H7 (cell line): ENCODE measurements around the gene SFI1. TPM values are rescaled to one million over a fixed set of nuclear protein-coding genes. Genes with fewer than 3 reads are reported as not detected.
"Not testable (repeated sequence)": the region's sequence is repeated elsewhere in the genome, so short reads cannot be mapped to it uniquely, and the experiment has no call there.

Experiments used
- DNase-seq: peaks from one replicate; pipeline ENCODE4 v3.0.0; 2012
- H3K27me3 ChIP-seq: 2 replicates; pipeline ENCODE4 v1.6.0; 2011; ENCODE audit warnings: mild to moderate bottlenecking, low read length; ENCODE audit not compliant: control insufficient read depth, insufficient read depth
- H3K36me3 ChIP-seq: replicated peaks from 2 replicates; pipeline ENCODE4 v1.5.1; 2011; ENCODE audit warnings: low read length; ENCODE audit not compliant: control insufficient read depth, insufficient read depth
- H3K4me3 ChIP-seq: 2 replicates; pipeline ENCODE4 v1.5.1; 2011; ENCODE audit warnings: low read depth, mild to moderate bottlenecking, control low read depth, low read length, moderate library complexity; ENCODE audit not compliant: insufficient read depth
- total RNA-seq: library from RNA; depleted of rRNA; stranded (reverse); fragments of >200 nt; shearing (Covaris generic); gene quantifications from 2 replicates; pipeline ENCODE4 v1.2.3, GENCODE V29; 2014

SFI1 gene
- total RNA-seq, 1 experiment from 2014 or later, result 8.5 TPM

DNA sequence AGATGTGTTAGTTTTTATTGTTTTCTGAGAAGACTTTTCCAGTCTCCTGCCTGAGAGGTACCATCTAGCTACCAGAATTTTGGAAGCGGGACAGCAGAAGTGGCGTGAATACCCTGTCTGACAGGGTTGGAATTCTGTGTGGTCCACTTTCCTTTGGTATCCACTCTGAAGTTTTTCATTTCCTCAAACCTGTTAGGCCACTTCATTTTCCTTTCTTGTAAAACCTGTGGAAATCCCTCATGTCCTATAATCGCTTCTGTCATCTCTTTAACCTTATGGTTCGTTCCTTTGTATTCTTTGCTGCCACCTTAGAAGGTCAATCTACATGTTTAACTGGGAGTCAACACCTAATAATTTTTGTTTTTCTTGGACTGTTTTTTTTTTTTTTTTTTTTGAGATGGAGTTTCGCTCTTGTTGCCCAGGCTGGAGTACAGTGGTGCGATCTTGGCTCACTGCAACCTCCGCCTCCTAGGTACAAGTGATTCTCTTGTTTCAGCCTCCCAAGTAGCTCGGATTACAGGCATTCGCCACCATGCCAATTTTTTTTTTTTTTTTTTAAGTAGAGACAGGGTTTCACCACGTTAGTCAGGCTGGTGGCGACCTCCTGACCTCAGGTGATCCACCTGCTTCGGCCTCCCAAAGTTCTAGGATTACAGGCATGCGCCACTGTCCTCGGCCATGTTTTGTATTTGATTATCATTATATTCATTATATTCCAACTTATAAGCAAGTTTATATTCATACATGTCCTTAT is 7.1 kb downstream of the SFI1 start:
- no peaks in the 10 kb centered on the region for H3K27me3 ChIP-seq
- H3K4me3 ChIP-seq, result no peak overlapping the region
- no peak for DNase-seq
- no peaks in the 10 kb centered on the region for H3K36me3 ChIP-seq

DNA sequence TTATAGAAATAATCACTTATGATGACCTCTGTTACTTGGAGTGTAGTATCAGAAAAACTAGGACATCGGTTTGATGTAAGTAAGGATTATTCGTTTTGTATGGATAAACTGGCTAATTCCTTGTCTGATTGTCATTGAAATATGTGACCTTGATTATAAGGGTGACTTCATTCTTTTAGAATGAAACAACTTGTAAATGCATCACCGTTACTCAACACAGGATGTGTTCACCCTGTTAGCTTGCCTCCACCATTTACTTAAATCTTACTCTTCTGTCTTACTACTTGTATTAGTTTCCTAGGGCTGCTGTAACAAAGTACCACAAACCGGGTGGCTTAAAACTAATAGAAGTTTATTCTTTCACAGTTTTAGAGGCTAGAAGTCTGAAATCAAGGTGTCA is 7.9 kb downstream of the SFI1 start:
- DNase-seq, result no peak
- no peaks in the 10 kb centered on the region; the same call in 1 of the 2 replicates for H3K36me3 ChIP-seq
- no peak overlapping the region for H3K4me3 ChIP-seq
- H3K27me3 ChIP-seq, result no peaks in the 10 kb centered on the region

DNA sequence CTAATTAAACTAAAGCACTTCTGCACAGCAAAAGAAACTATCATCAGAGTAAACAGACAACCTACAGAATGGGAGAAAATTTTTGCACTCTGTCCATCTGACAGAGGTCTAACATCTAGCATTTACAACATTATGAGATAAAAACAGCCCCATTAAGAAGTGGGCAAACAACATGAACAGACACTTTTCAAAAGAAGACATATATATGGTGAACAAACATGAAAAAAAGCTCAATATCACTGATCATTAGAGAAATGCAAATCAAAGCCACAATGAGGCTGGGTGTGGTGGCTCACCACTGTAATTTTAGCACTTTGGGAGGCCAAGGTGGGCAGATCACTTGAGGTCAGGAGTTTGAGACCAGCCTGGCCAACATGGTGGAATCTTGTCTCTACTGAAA is 11.2 kb downstream of the SFI1 start:
- H3K36me3 ChIP-seq, H3K27me3 ChIP-seq, H3K4me3 ChIP-seq, DNase-seq: not testable (repeated sequence)

DNA sequence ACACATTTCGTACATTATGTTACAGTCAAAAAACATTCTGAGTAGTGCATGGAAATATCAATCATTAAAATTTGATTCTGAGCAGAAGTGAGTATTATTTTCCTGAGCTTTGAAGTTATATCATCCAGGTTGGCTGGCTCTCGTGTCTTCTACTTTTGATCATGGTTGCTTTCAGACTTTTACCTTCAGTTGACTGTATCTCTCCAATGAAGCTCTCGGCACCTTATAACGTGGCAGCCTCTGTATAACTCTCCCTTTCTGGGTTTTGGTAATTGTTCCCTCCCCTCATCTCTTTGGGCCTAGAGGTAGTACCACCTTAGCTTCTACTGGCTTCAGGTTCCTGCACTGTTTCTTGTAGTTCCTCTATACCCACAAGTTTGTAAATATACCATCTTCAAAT is 12.2 kb downstream of the SFI1 start:
- H3K36me3 ChIP-seq, result no peaks in the 10 kb centered on the region; the same call in 1 of the 2 replicates

DNA sequence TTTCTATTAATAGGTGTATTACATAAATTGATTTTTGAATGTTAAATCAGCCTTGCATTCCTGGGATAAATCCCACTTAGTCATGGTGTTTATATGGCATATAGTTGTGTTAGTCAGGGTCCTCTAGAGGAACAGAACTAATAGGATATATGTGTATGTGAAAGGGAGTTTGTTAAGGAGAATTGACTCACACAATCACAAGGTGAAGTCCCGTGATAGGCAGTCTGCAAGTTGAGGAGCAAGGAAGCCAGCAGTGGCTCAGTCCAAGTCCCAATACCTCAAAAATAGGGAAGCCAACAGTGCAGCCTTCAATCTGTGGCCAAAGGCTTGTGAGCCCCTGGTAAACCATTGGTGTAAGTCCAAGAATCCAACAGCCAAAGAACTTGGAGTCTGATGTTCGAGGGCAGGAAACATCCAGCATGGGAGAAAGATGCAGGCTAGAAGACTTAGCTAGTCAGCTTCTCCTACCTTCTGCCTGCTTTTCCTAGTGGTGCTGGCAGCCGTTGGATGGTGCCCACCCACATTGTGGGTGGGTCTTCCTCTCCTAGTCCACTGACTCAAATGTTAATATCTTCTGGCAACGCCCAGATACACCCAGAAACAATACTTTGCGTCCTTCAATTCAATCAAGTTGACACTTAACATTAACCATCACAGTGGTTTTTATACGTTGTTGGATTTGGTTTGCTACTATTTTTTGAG is 12.9 kb downstream of the SFI1 start:
- Histone ChIP-seq H3K36me3 (no peaks in the 10 kb centered on the region; the same call in 1 of the 2 replicates), H3K27me3 (no peaks in the 10 kb centered on the region), H3K4me3 (no peak overlapping the region)
- DNase-seq, result no peak

More for the DNA sequence above, 12.2 kb downstream of the SFI1 start:
- no peak for DNase-seq
- Histone ChIP-seq H3K27me3 (no peaks in the 10 kb centered on the region), H3K4me3 (no peak overlapping the region)

DNA sequence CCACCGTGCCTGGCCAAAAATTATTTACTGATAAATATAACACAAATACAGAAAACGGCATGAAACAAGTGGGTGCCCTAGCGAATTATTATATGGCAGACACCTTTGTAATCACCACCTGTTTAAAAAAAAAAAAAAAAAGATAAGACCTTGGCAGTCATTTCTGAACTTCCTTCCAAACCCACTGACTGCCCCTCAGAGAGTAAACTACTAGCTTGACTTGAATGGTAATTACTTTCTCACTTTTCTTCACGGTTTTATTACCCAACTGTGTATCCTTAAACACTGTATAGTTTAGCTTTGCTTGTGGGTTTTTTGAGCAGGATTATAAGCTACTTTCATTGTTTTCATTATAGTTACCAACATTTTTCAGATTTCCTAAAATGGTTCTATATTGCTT is 23.7 kb downstream of the SFI1 start:
- Histone ChIP-seq H3K4me3 (no peak overlapping the region), H3K27me3 (no peaks in the 10 kb centered on the region), H3K36me3 (no peaks in the 10 kb centered on the region)
- no peak for DNase-seq

DNA sequence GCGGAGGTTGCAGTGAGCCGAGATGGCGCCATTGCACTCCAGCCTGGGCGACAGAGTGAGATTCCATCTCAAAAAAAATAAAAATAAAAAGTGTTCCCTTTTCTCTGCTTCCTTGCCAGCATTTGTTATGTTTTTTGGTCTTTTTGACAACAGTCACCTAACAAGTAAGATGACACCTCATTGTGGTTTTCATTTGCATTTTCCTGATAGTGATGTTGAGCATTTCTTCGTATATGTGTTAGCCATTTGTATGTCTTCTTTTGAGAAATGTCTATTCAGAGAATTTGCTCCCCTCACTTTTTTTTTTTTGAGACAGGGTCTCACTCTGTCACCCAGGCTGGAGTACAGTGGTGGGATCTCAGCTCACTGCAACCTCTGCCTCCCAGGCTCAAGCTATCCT is 27.8 kb downstream of the SFI1 start:
- not testable (repeated sequence) for H3K4me3 ChIP-seq, H3K27me3 ChIP-seq, H3K36me3 ChIP-seq, DNase-seq

DNA sequence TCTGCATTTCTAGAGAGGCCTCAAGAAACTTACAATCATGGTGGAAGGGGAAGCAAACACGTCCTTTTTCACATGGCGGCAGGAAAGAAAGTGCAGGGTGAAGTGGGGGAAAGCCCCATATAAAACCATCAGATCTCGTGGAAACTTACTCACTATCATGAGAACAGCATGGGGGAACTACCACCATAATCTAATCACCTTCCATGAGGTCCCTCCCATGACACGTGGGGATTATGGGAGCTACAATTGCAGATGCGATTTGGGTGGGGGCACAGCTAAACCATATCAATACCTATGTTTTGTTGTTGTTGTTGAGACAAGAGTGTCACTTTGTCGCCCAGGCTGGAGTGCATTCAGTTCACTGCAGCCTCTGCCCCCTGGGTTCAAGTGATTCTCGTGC is 29.9 kb downstream of the SFI1 start:
- H3K27me3 ChIP-seq, result no peaks in the 10 kb centered on the region
- no peak overlapping the region for H3K4me3 ChIP-seq
- no peaks in the 10 kb centered on the region for H3K36me3 ChIP-seq
- no peak for DNase-seq

DNA sequence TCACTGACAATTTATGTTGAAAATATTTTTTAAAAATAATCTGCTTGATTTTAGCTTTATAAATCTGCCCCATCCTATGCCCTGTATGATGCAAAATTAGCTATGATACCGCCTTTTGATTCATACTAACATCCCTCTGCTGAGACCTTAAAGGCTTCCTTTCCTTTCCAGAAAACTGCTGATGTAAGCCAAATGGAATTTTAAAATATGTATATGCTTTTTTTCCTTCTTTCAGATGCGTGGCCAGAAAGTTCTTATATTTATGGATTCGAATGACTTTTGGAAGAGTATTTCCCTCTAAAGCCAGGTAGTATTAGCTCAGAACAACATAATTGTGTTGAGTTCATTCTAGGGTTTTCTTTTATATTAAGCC is 34.5 kb downstream of the SFI1 start:
- Histone ChIP-seq H3K36me3 (no peaks in the 10 kb centered on the region), H3K4me3 (no peak overlapping the region), H3K27me3 (no peaks in the 10 kb centered on the region)
- DNase-seq, result no peak

DNA sequence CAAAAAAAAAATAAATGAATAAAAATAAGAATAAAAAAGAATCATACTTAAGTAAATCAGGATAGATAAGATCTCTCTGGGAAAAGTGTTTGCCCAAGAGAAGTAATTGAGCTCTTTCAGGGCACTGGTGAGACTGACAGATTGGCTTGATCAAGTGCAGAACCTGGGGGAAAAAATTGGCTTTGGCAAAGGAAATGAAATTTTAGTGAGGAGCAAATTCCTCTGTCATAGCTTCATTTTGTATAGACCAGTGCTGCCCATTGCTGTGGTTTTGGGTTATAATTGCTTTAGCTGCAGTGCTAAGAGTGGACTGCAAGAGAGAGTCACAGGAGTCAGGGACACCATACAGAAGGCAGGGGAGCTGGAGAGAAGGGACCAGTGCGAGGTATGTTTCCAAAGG is 35.7 kb downstream of the SFI1 start:
- no peak for DNase-seq
- Histone ChIP-seq H3K4me3 (no peak overlapping the region), H3K36me3 (no peaks in the 10 kb centered on the region), H3K27me3 (no peaks in the 10 kb centered on the region)

DNA sequence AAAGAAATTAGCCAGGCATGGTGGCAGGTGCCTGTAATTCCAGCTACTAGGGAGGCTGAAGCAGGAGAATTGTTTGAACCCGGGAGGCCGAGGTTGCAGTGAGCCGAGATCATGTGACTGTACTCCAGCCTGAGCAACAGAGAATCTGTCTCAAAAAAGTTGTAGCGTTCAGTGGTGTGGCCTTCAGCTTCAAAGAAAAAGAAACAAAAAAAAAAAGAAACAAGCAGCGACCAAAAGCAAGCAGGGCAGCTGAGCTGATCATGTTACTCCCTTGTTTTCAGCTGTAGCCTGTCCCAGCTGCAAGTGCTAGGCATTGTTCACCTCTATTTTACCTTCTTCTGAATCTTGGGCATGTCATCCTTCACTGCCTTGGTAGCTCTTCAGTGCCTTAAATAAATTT is 37.0 kb downstream of the SFI1 start:
- no peak overlapping the region for H3K4me3 ChIP-seq
- no peaks in the 10 kb centered on the region for H3K36me3 ChIP-seq
- DNase-seq, result no peak
- no peaks in the 10 kb centered on the region for H3K27me3 ChIP-seq

DNA sequence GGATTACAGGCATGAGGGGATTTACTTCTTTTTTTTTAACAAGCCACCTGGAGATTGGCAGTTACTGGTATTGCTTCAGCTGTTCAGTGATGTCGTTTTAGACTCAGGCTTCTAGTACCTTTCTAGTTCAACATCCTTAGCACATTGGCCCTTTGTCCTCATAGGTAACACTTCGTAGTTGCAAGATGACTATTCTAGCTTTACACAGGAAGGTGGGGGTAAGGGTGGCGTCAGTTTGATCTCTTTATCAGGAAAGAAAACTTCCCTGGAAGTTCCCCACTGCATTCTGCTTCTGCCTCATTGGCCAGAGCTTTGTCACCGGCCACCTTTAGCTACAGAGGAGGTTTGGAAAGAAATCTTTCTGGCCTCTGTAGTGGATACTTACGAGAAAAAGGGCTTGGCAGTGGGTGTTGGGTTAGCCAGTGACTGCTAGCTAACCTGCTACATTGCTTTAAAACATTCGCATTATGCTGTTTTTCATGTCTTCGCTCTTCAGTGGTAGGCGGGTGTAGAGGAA is 40.7 kb downstream of the SFI1 start:
- no peaks in the 10 kb centered on the region for H3K36me3 ChIP-seq
- H3K4me3 ChIP-seq, result no peak overlapping the region
- H3K27me3 ChIP-seq, result no peaks in the 10 kb centered on the region
- no peak for DNase-seq

DNA sequence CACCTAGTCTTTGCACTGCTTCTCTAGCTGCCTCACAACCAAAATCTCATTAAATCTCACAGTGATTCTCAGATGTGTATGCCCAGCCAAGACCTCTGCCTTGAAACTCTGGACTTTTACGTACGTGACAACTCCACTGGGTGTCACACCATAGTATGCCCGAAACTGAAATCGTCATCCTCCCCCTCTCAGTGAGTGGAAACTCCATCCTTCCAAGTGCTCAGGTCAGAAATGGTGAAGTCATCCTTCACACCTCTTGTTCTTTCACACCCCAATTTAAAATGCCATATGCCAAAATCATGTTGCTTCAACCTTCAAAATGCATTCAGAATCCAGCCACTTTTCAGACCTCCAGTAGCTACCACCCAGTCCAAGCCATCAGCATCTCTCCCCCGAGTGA is 42.5 kb downstream of the SFI1 start:
- Histone ChIP-seq H3K4me3 (no peak overlapping the region), H3K36me3 (no peaks in the 10 kb centered on the region), H3K27me3 (no peaks in the 10 kb centered on the region)
- DNase-seq, result no peak

DNA sequence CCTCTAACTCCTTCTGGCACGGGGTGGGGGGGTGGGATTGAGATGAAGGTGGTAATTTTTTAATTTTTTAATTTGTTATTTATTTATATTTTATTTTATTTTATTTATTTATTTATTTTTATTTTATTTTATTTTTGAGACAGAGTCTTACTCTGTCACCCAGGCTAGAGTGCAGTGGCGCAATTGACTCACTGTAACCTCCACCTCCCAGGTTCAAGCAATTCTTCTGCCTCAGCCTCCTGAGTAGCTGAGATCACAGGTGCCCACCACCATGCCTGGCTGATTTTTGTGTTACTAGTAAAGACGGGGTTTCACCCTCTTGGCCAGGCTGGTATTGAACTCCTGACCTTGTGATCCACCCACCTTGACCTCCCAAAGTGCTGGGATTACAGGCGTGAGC is 43.8 kb downstream of the SFI1 start:
- DNase-seq, H3K36me3 ChIP-seq, H3K27me3 ChIP-seq, H3K4me3 ChIP-seq: not testable (repeated sequence)

DNA sequence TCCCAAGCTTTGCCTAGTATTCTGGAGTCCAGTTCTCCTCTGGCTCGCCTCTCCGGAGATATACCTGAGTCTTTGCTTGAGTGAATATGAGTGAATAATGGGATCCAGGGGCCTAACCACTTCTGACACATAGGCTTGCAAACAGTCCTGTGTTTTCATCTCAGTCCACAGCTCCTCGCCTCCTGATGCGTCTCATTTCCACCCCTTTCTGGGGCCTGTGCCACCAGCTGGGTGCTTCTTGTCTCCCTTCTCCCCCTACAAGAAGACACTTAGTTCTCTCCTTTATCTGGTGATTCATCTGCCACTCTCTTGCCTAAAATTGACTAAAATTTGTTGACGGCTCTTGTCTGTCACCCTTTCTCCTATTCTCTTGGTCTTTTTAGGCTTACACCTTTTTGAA is 44.6 kb downstream of the SFI1 start:
- H3K36me3 ChIP-seq, result no peaks in the 10 kb centered on the region
- no peaks in the 10 kb centered on the region for H3K27me3 ChIP-seq
- no peak for DNase-seq
- no peak overlapping the region for H3K4me3 ChIP-seq
